Thyroid gland (tissue), 4 donors: Measurements from ENCODE around the gene SLC30A2. TPM values are rescaled to one million over a fixed set of nuclear protein-coding genes. Genes with fewer than 3 reads are reported as not detected.

Experiments
- DNase-seq, 2 donors: peaks; one replicate each; pipeline ENCODE4 v3.0.0-alpha.2; 2019
- H3K27ac ChIP-seq, 3 donors: fragments of 200-600 bp; sonication (generic); 1 replicate in 2 of 3; 2 replicates in 1 of 3; pipeline ENCODE4 v1.5.1; 2016 to 2019; ENCODE audit warnings: mild to moderate bottlenecking in 1 of 3, moderate library complexity in 1 of 3
- H3K27me3 ChIP-seq: fragments of 200-600 bp; sonication (generic); one replicate; pipeline ENCODE4 v1.5.1; 2019
- H3K36me3 ChIP-seq, 2 donors: fragments of 200-600 bp; sonication (generic); one replicate each; pipeline ENCODE4 v1.5.1; 2016 to 2019
- H3K4me1 ChIP-seq, 2 donors: fragments of 200-600 bp; sonication (generic); one replicate each; pipeline ENCODE4 v1.5.1; 2017 to 2019
- H3K4me3 ChIP-seq, 3 donors: fragments of 200-600 bp; sonication (generic); replicated peaks in 1 of 3; 1 replicate in 2 of 3; 2 replicates in 1 of 3; pipeline ENCODE4 v1.5.1; 2016; ENCODE audit warnings: mild to moderate bottlenecking in 1 of 3
- H3K9me3 ChIP-seq: fragments of 200-600 bp; sonication (generic); one replicate; pipeline ENCODE4 v1.5.1; 2017
- CTCF ChIP-seq, 6 experiments: fragments of 200-600 bp in 3 of 6; fragments of 450-650 bp in 3 of 6; sonication (generic) in 3 of 6; IDR thresholded peaks; one replicate each; pipeline ENCODE4 v1.5.1; 2016 to 2019; ENCODE audit warnings: antibody characterized with exemption in 6 of 6, mild to moderate bottlenecking in 2 of 6, inconsistent platforms in 1 of 6, moderate library complexity in 1 of 6
- POLR2A ChIP-seq, 2 donors: fragments of 450-650 bp; IDR thresholded peaks; one replicate each; pipeline ENCODE4 v1.6.1; 2017; ENCODE audit warnings: antibody characterized with exemption in 2 of 2, mild to moderate bottlenecking in 2 of 2, moderate library complexity in 1 of 2
- WGBS, 2 donors: methylation state at CpG; one replicate each; pipeline ENCODE4 v1.1.5; 2017; 5-methylcytosine and 5-hydroxymethylcytosine counted together
- intact Hi-C: fragments of 100-400 bp; cut with DNase I; formaldehyde crosslinking; loops from one replicate; pipeline ENCODE4 v1.15.1; 2023
- total RNA-seq, 4 donors: library from RNA; depleted of rRNA; stranded (reverse); fragments of >200 nt; gene quantifications; one replicate each; pipeline ENCODE4 v1.2.3, GENCODE V29; 2016

SLC30A2 gene
- total RNA-seq, 4 donors from 2014 or later: 12.5 to 55.9 (median 43.4) TPM

GRCh38 chr1:26069941-26070295 lies 24.0 kb upstream of the SLC30A2 start:
- H3K27me3 ChIP-seq: no peaks in the 10 kb centered on the region
- H3K9me3 ChIP-seq: no peaks in the 10 kb centered on the region
- TF ChIP-seq CTCF (IDR thresholded peaks at IDR 0.05) (no peak), POLR2A (IDR thresholded peaks at IDR 0.05) (no peak)
- no peak for DNase-seq
- no peaks in the 10 kb centered on the region for H3K36me3 ChIP-seq
- H3K4me1 ChIP-seq: no peaks in the 10 kb centered on the region
- H3K4me3 ChIP-seq: no peak overlapping the region
- intact Hi-C loops: no loop called here
- 78 to 80% methylated on average over 1 of the region's 1 CpG for WGBS, 2 donors
- no peak overlapping the region for H3K27ac ChIP-seq

- H3K27ac ChIP-seq: no peak within 1 kb of the TSS
- no peak for DNase-seq
Measured at GRCh38 chr1:26067432-26067911, 21.6 kb upstream of the SLC30A2 start, which contains the start of gene TRIM63. TSS of gene TRIM63 (minus strand) at chr1:26067630. CDS start at chr1:26067494, 136 bp downstream.

GRCh38 chr1:26066857-26067256 lies 20.9 kb upstream of the SLC30A2 start:
- intact Hi-C loops: no loop called here
- no peak overlapping the region for H3K4me3 ChIP-seq
- WGBS, 2 donors: 84 to 85% methylated on average over 4 of the region's 4 CpGs

More at GRCh38 chr1:26067432-26067911, 21.6 kb upstream of the SLC30A2 start, which contains the start of gene TRIM63:
- H3K4me3 ChIP-seq: no peak within 1 kb of the TSS
- no peak for TF ChIP-seq CTCF (IDR thresholded peaks at IDR 0.05)
- TF ChIP-seq POLR2A (IDR thresholded peaks at IDR 0.05): no peak
- H3K27me3 ChIP-seq: no peaks in the 10 kb centered on the region
- H3K9me3 ChIP-seq: no peaks in the 10 kb centered on the region
- 75 to 78% methylated on average over 2 to 9 of the region's 9 CpGs for WGBS, 2 donors
- H3K4me1 ChIP-seq: peaks cover 0 to 7% of the 10 kb centered on the region in 2 donors
- intact Hi-C loops: no loop called here
- H3K36me3 ChIP-seq: no peaks in the 10 kb centered on the region

GRCh38 chr1:26066160-26066559 lies 20.2 kb upstream of the SLC30A2 start:
- H3K27me3 ChIP-seq: no peaks in the 10 kb centered on the region
- H3K4me3 ChIP-seq: no peak overlapping the region
- TF ChIP-seq POLR2A (IDR thresholded peaks at IDR 0.05): no peak
- TF ChIP-seq CTCF (IDR thresholded peaks at IDR 0.05): no peak
- H3K4me1 ChIP-seq: peaks cover 0 to 11% of the 10 kb centered on the region in 2 donors
- DNase-seq: no peak
- intact Hi-C loops: no loop called here
- no peak overlapping the region for H3K27ac ChIP-seq
- H3K9me3 ChIP-seq: no peaks in the 10 kb centered on the region
- no peaks in the 10 kb centered on the region for H3K36me3 ChIP-seq
- WGBS, 2 donors: 88 to 90% methylated on average over 15 of the region's 15 CpGs

More at GRCh38 chr1:26066857-26067256, 20.9 kb upstream of the SLC30A2 start:
- no peak for DNase-seq
- Histone ChIP-seq H3K27ac (no peak overlapping the region), H3K27me3 (no peaks in the 10 kb centered on the region), H3K9me3 (no peaks in the 10 kb centered on the region), H3K36me3 (no peaks in the 10 kb centered on the region), H3K4me1 (peaks cover 0 to 7% of the 10 kb centered on the region in 2 donors)
- TF ChIP-seq POLR2A (IDR thresholded peaks at IDR 0.05) (no peak), CTCF (IDR thresholded peaks at IDR 0.05) (no peak)

GRCh38 chr1:26064553-26064952 lies 18.6 kb upstream of the SLC30A2 start:
- H3K9me3 ChIP-seq: no peaks in the 10 kb centered on the region
- no peak overlapping the region for H3K27ac ChIP-seq
- no peak overlapping the region for H3K4me3 ChIP-seq
- peaks cover 12 to 23% of the 10 kb centered on the region in 2 donors for H3K4me1 ChIP-seq
- no peaks in the 10 kb centered on the region for H3K27me3 ChIP-seq
- intact Hi-C loops: no loop called here
- no peaks in the 10 kb centered on the region for H3K36me3 ChIP-seq
- no peak for TF ChIP-seq CTCF (IDR thresholded peaks at IDR 0.05)
- TF ChIP-seq POLR2A (IDR thresholded peaks at IDR 0.05): no peak
- 81 to 82% methylated on average over 3 of the region's 3 CpGs for WGBS, 2 donors
- no peak for DNase-seq
